ENCODE data around the gene ECEL1.

DNA sequence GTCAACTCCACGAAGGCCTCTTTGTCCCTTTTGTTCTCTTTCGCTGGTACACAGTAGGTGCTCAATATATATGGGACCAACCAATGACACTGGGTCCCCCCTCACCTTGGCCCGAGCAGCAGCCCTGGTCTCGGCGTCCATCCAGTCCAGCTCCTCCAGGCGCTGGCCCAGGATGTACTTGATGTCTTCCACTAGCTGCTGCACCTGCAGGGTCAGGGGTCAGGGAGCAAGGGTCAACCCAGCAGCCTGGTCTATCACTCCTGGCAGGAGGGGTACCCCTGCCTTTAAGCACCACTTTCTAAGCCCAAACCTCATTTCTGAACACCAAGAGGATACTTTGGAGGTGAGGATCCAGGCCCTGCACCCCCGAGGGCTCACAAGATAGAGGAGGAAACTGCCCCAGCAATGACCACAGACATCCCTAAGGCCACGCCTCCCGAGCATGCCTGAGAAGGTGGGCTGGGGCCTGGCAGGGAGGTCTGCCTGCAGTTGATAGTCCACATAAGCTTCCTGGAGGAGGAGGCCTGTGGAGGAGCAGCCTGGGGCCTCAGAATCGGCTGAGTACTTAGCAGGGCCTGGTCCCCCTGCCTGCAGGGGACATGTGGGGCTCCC is 4.2 kb downstream of the ECEL1 start:
- TF ChIP-seq YY1 (IDR thresholded peaks at IDR 0.05; ENCODE audit: insufficient read depth, insufficient read length) (no peak), ZNF274 (IDR thresholded peaks at IDR 0.05; ENCODE audit: low read depth, low read length) (no peak)

Data from NT2/D1 (cell line).